GM10847 (cell line): Measurements from ENCODE around the gene ATG16L2.

ENCODE experiments used
- POLR2A ChIP-seq: IDR thresholded peaks from 2 replicates; pipeline ENCODE4 v1.6.1; 2011; ENCODE audit not compliant: insufficient read length; ENCODE audit errors: extremely low read depth

ATG16L2 gene, protein sequence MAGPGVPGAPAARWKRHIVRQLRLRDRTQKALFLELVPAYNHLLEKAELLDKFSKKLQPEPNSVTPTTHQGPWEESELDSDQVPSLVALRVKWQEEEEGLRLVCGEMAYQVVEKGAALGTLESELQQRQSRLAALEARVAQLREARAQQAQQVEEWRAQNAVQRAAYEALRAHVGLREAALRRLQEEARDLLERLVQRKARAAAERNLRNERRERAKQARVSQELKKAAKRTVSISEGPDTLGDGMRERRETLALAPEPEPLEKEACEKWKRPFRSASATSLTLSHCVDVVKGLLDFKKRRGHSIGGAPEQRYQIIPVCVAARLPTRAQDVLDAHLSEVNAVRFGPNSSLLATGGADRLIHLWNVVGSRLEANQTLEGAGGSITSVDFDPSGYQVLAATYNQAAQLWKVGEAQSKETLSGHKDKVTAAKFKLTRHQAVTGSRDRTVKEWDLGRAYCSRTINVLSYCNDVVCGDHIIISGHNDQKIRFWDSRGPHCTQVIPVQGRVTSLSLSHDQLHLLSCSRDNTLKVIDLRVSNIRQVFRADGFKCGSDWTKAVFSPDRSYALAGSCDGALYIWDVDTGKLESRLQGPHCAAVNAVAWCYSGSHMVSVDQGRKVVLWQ

GRCh38 chr11:72814286-72815109 lies at the start of gene ATG16L2:
Gene ATG16L2 (plus strand): TSS chr11:72814411. CDS start chr11:72814446, 35 bp downstream.
- TF ChIP-seq POLR2A: peak; percentile 44

GRCh38 chr11:72764503-72764902 lies 49.7 kb upstream of the ATG16L2 start:
- TF ChIP-seq POLR2A: no peak

DNA sequence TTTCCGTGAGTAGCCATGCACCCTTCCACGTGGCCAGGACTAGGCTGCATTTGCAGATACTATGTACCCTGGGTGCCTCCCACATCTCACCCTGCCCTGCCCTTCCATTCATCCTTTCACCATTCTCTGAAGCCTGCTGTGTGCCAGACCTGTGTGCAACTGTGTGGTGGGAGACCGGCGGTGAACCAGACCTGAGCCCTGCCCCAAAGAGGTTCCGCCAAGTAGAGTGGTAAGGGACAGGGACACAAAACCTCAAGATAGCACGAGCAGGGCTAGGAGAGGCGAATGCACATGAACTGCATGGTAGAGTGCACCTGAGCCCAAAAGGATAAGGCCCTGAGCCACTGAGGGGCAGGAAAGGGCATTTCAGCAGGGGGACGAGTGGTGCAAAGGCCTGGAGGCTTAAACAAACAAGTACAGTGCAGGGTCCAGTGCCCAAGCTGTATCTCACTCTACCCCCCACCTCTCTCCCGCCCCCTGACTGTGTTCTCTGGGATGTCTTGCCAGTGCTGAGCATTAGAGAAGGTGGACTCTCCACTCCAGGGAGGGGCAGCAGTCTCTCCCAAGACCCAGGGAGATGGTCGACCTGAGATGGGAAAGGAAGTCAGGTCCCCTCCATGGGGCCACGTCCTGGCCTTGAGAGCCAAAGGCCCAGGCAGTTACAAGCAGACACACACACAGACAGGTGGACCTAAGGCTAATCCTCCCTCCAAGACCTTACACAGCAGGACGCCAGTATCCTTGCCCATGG lies 47.9 kb upstream of the ATG16L2 start:
- TF ChIP-seq POLR2A: no peak

DNA sequence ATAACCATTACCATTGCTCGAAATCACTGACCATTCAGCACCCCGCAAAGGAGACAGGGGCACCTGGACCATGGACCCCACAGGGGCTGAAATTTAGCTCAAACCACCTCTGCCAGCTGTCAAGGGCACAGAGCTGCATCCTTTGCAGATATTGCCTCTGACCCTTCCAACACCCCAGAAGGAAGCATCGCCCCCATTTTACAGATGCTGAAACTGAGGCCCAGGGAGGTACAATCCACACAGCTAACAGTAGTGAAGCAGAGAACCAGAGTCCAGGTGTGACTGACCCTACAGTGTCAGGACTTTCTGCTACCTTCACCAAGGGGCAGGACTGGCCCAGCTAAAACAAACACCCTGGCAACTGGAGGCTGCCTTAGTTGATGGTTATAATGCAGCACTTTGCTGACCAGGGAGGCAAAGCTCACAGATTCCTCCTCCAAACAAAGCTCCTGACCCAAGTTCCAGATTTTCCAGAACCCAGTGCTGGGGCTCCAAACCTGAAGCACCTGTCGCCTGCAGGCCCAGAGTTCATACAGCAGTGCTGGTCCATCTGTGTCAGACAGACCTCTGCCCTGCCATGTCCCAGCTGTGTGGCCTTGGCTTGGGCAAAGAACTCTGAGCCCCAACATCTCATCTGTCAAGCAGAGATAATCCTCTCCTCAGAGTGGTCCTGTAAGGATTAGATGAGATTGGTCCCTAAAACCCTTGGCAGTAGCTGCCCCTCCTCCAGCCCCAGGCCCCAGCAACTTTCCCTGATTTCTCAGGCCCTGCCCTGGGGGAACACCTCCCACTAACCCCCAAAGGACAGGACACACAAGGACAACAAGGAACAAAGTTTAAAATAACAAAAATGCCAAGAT lies 46.8 kb upstream of the ATG16L2 start:
- TF ChIP-seq POLR2A: no peak

GRCh38 chr11:72768581-72768980 lies 45.6 kb upstream of the ATG16L2 start:
- TF ChIP-seq POLR2A: no peak

- TF ChIP-seq POLR2A: no peak
These were observed 44.5 kb upstream of the ATG16L2 start for GRCh38 chr11:72769680-72770079.

- TF ChIP-seq POLR2A: no peak
These were observed 43.4 kb upstream of the ATG16L2 start for GRCh38 chr11:72770799-72771198.

GRCh38 chr11:72771507-72771906 lies 42.7 kb upstream of the ATG16L2 start:
- no peak for TF ChIP-seq POLR2A

DNA sequence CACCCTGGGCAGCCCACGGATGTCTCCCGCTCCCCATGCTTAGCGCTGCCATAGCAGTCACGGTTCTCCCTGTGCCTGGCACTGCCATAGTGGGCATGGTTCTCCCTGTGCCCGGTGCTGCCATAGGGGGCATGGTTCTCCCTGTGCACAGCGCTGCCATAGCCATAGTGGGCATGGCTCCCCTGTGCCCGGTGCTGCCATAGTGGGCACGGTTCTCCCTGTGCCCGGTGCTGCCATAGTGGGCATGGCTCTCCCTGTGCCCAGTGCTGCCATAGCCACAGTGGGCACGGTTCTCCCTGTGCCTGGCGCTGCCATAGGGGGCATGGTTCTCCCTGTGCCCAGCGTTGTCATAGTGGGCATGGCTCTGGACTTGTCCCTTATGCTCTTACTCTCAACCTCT lies 42.2 kb upstream of the ATG16L2 start:
- no peak for TF ChIP-seq POLR2A

DNA sequence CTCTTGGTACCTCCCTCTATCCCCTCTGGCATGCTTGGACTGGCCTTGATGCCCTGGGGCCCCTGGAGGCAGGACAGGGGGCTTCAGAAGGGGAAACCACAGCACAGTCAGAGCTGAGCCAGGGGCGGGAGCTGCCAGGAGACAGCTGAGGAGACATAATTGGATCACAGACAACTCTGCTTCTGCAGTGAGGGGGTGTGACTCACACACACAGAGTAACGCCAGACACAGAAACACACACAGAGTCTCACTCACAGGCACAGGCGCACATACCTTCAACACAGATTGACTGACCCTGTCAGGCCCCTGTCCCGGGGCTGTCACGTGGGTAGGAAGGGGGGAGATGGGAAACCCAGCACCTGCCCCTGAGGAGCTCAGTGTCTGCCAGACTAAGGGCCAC lies 40.9 kb upstream of the ATG16L2 start:
- TF ChIP-seq POLR2A: no peak

GRCh38 chr11:72773696-72774095 lies 40.5 kb upstream of the ATG16L2 start:
- no peak for TF ChIP-seq POLR2A

GRCh38 chr11:72774499-72774898 lies 39.7 kb upstream of the ATG16L2 start:
- TF ChIP-seq POLR2A: no peak

DNA sequence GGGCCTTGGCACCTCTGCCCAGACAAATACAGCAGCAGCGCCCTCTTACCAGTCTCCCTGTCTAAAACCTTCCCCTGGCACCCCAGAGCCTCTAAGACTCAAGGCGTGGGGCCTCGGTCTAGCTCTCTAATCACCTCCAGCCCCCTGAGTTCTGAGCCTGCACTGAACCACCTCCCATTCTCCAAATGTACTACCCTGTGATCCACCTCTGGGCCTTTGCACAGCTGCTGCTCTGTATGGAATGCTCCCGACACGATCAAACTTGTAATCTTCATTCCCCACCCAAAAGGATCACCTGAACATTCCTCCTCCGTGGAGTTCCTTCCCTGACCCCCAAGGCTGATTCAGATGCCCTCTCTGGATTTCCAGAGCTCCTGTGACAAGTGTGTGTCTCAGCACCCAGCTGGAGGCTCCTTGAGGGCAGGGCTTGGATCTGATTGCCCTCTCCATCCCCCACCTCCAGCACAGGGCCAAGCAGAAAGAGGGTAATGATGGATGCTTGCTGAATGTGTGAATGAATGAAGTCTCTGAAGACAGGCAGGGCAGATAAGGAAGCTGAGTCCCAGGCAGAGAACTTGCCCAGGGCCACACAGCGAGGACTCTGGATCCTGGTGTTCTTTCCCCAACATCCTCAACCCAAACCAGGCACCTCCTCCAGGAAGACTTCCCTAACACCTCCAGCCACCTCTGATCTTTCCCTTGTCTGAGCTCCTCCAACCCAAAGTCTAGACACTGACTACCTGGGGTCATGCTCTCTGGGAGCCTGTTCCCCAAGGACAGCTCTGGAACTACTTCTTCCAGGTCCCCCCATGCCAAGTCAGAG lies 38.7 kb upstream of the ATG16L2 start:
- TF ChIP-seq POLR2A: no peak
